Breast epithelium (tissue), 3 donors: ENCODE measurements around the gene DNAJB1.

Source experiments
- CTCF ChIP-seq, 3 donors: fragments of 450-650 bp; IDR thresholded peaks; one replicate each; pipeline ENCODE4 v1.5.1; 2016 to 2017; ENCODE audit warnings: antibody characterized with exemption in 3 of 3, mild to moderate bottlenecking in 3 of 3, moderate library complexity in 3 of 3
- POLR2A ChIP-seq: fragments of 450-650 bp; IDR thresholded peaks from one replicate; pipeline ENCODE4 v1.6.1; 2016; ENCODE audit warnings: antibody characterized with exemption, mild to moderate bottlenecking, moderate library complexity
- POLR2AphosphoS5 ChIP-seq, 3 donors: sonication (generic); formaldehyde crosslinking; IDR thresholded peaks; one replicate each; pipeline ENCODE4 v1.6.1; 2017; ENCODE audit warnings: antibody characterized with exemption in 3 of 3

- TF ChIP-seq CTCF (IDR thresholded peaks at IDR 0.05): no peak
- TF ChIP-seq POLR2A: no peak
- TF ChIP-seq POLR2AphosphoS5 (IDR thresholded peaks at IDR 0.05): no peak
These were observed 45.9 kb upstream of the DNAJB1 start for GRCh38 chr19:14563989-14564651.
